CD4-positive, CD25-positive, alpha-beta regulatory T cell (primary cell): ENCODE measurements around the gene CLDN14. TPM values are rescaled to one million over a fixed set of nuclear protein-coding genes. Genes with fewer than 3 reads are reported as not detected.

Experiments used
- ATAC-seq, 2 donors: fragments of 150-1000 bp; cut with Tn5 transposase; one replicate each; pipeline ENCODE4 v1.10.0; 2021; ENCODE audit warnings: low read depth in 2 of 2, moderate number of reproducible peaks in 2 of 2, moderate library complexity in 1 of 2
- DNase-seq, 3 donors: peaks; one replicate each; pipeline versions ENCODE4 v3.0.0 to v3.0.0-alpha.2; 2012 to 2022; ENCODE audit warnings: mixed read lengths in 1 of 3
- H3K27ac ChIP-seq: one replicate; pipeline ENCODE4 v1.7.0; 2013; ENCODE audit warnings: mild to moderate bottlenecking, low read length; ENCODE audit not compliant: insufficient read depth, poor library complexity, severe bottlenecking
- H3K27me3 ChIP-seq: one replicate; pipeline ENCODE4 v1.7.0; 2013; ENCODE audit warnings: low read length; ENCODE audit not compliant: control insufficient read depth, insufficient read depth
- H3K36me3 ChIP-seq: one replicate; pipeline ENCODE4 v1.7.0; 2013; ENCODE audit warnings: mild to moderate bottlenecking, low read length, moderate library complexity; ENCODE audit not compliant: control insufficient read depth, insufficient read depth
- H3K4me1 ChIP-seq: 2 replicates; pipeline ENCODE4 v1.7.0; 2013; ENCODE audit warnings: mild to moderate bottlenecking, low read length; ENCODE audit not compliant: insufficient read depth, control insufficient read depth, poor library complexity, severe bottlenecking
- H3K4me3 ChIP-seq: one replicate; pipeline ENCODE4 v1.7.0; 2013; ENCODE audit warnings: low read depth, mild to moderate bottlenecking, low read length, moderate library complexity
- H3K9me3 ChIP-seq, 2 experiments: 1 replicate in 1 of 2; 2 replicates in 1 of 2; pipeline ENCODE4 v1.7.0; 2013; ENCODE audit warnings: low read length in 2 of 2, mild to moderate bottlenecking in 1 of 2, moderate library complexity in 1 of 2; ENCODE audit not compliant: control insufficient read depth in 2 of 2
- H3K27ac Mint-ChIP-seq, 3 donors: one replicate each; pipeline ENCODE4 v1.8.0; 2020 to 2022; ENCODE audit warnings: mild to moderate bottlenecking in 3 of 3, mixed read lengths in 3 of 3, moderate library complexity in 2 of 3
- H3K27me3 Mint-ChIP-seq: one replicate; pipeline ENCODE4 v1.8.0; 2022; ENCODE audit warnings: mild to moderate bottlenecking, mixed read lengths
- H3K36me3 Mint-ChIP-seq: one replicate; pipeline ENCODE4 v1.8.0; 2020; ENCODE audit warnings: mixed read lengths
- H3K4me1 Mint-ChIP-seq, 4 donors: one replicate each; pipeline ENCODE4 v1.8.0; 2020 to 2022; ENCODE audit warnings: mixed read lengths in 4 of 4, mild to moderate bottlenecking in 1 of 4
- H3K4me3 Mint-ChIP-seq, 4 donors: one replicate each; pipeline ENCODE4 v1.8.0; 2020 to 2022; ENCODE audit warnings: mild to moderate bottlenecking in 4 of 4, mixed read lengths in 4 of 4, moderate library complexity in 3 of 4
- H3K9me3 Mint-ChIP-seq, 7 donors: one replicate each; pipeline ENCODE4 v1.8.0; 2020 to 2022; ENCODE audit warnings: mixed read lengths in 7 of 7, mild to moderate bottlenecking in 3 of 7, moderate library complexity in 2 of 7
- polyA plus RNA-seq, 4 donors: library from polyadenylated mRNA; unstranded; fragments of 300-500 nt; fragmentation: Illumina TruSeq; gene quantifications; one replicate each; pipeline ENCODE4 v1.2.3, GENCODE V29; 2021
- total RNA-seq: library from RNA; stranded (reverse); gene quantifications from one replicate; pipeline ENCODE4 v1.2.3, GENCODE V29; 2022

CLDN14 gene
- total and polyA plus RNA-seq, 5 donors from 2014 or later, result not detected

- no peaks in the 10 kb centered on the region for H3K9me3 ChIP-seq
- no peak overlapping the region for H3K27ac Mint-ChIP-seq
- no peak overlapping the region for H3K4me3 Mint-ChIP-seq
- H3K9me3 Mint-ChIP-seq, result peaks cover 0 to 2% (median 0%) of the 10 kb centered on the region in 7 donors
- H3K4me1 Mint-ChIP-seq, result no peaks in the 10 kb centered on the region
- no peaks in the 10 kb centered on the region for H3K4me1 ChIP-seq
- ATAC-seq (no peak), DNase-seq (no peak)
- H3K4me3 ChIP-seq, result no peak overlapping the region
- H3K36me3 ChIP-seq, result no peaks in the 10 kb centered on the region
- no peak overlapping the region for H3K27ac ChIP-seq
- H3K27me3 Mint-ChIP-seq, result peaks cover 23% of the 10 kb centered on the region
- H3K36me3 Mint-ChIP-seq, result no peaks in the 10 kb centered on the region
- peaks cover 2% of the 10 kb centered on the region for H3K27me3 ChIP-seq
Observed at GRCh38 chr21:36456729-36457414, 23.1 kb downstream of the CLDN14 start.

GRCh38 chr21:36454706-36455105 lies 25.2 kb downstream of the CLDN14 start:
- no peaks in the 10 kb centered on the region for H3K4me1 ChIP-seq
- no peak for ATAC-seq
- DNase-seq, result no peak
- H3K9me3 ChIP-seq, result no peaks in the 10 kb centered on the region
- H3K9me3 Mint-ChIP-seq, result peaks cover 0 to 2% (median 0%) of the 10 kb centered on the region in 7 donors
- no peak overlapping the region for H3K27ac Mint-ChIP-seq
- no peak overlapping the region for H3K4me3 Mint-ChIP-seq
- H3K27me3 ChIP-seq, result peaks cover 2% of the 10 kb centered on the region
- peaks cover 25% of the 10 kb centered on the region for H3K27me3 Mint-ChIP-seq
- no peak overlapping the region for H3K4me3 ChIP-seq
- H3K36me3 Mint-ChIP-seq, result no peaks in the 10 kb centered on the region
- no peaks in the 10 kb centered on the region for H3K4me1 Mint-ChIP-seq
- no peaks in the 10 kb centered on the region for H3K36me3 ChIP-seq
- H3K27ac ChIP-seq, result no peak overlapping the region

- no peak for DNase-seq
- Histone ChIP-seq H3K36me3 (no peaks in the 10 kb centered on the region), H3K4me3 (no peak overlapping the region), H3K4me1 (no peaks in the 10 kb centered on the region), H3K9me3 (no peaks in the 10 kb centered on the region), H3K27me3 (peaks cover 2% of the 10 kb centered on the region), H3K27ac (no peak overlapping the region)
- no peaks in the 10 kb centered on the region for H3K4me1 Mint-ChIP-seq
- H3K27ac Mint-ChIP-seq, result peak overlapping the region in 2 of 3 donors; percentile 60 to 71
- H3K36me3 Mint-ChIP-seq, result no peaks in the 10 kb centered on the region
- no peak overlapping the region for H3K4me3 Mint-ChIP-seq
- H3K9me3 Mint-ChIP-seq, result peaks cover 0 to 2% (median 0%) of the 10 kb centered on the region in 7 donors
- peaks cover 28% of the 10 kb centered on the region for H3K27me3 Mint-ChIP-seq
- ATAC-seq, result no peak
Observed at GRCh38 chr21:36454093-36454531, 25.8 kb downstream of the CLDN14 start.

- H3K4me1 ChIP-seq, result no peaks in the 10 kb centered on the region
- Mint-ChIP-seq H3K27me3 (peaks cover 28% of the 10 kb centered on the region), H3K4me3 (no peak overlapping the region), H3K27ac (no peak overlapping the region), H3K4me1 (no peaks in the 10 kb centered on the region), H3K9me3 (peaks cover 0 to 2% (median 0%) of the 10 kb centered on the region in 7 donors), H3K36me3 (no peaks in the 10 kb centered on the region)
- H3K27ac ChIP-seq, result no peak overlapping the region
- H3K9me3 ChIP-seq, result no peaks in the 10 kb centered on the region
- DNase-seq (no peak), ATAC-seq (no peak)
- no peak overlapping the region for H3K4me3 ChIP-seq
- H3K27me3 ChIP-seq, result peaks cover 2% of the 10 kb centered on the region
- no peaks in the 10 kb centered on the region for H3K36me3 ChIP-seq
Observed at GRCh38 chr21:36452281-36452825, 27.6 kb downstream of the CLDN14 start.

GRCh38 chr21:36451506-36451905 lies 28.4 kb downstream of the CLDN14 start:
- Mint-ChIP-seq H3K36me3 (no peaks in the 10 kb centered on the region), H3K27me3 (peaks cover 32% of the 10 kb centered on the region), H3K4me1 (no peaks in the 10 kb centered on the region), H3K9me3 (peaks cover 0 to 2% (median 0%) of the 10 kb centered on the region in 7 donors), H3K27ac (no peak overlapping the region), H3K4me3 (no peak overlapping the region)
- Histone ChIP-seq H3K4me3 (no peak overlapping the region), H3K4me1 (no peaks in the 10 kb centered on the region), H3K27ac (no peak overlapping the region), H3K27me3 (peaks cover 2% of the 10 kb centered on the region), H3K36me3 (no peaks in the 10 kb centered on the region), H3K9me3 (no peaks in the 10 kb centered on the region)
- ATAC-seq, result no peak
- DNase-seq, result no peak

- ATAC-seq, result no peak
- H3K36me3 Mint-ChIP-seq, result no peaks in the 10 kb centered on the region
Observed at GRCh38 chr21:36450511-36450910, 29.4 kb downstream of the CLDN14 start.

GRCh38 chr21:36446301-36446700 lies 33.6 kb downstream of the CLDN14 start:
- H3K27me3 Mint-ChIP-seq, result peaks cover 9% of the 10 kb centered on the region
- no peaks in the 10 kb centered on the region for H3K9me3 ChIP-seq
- H3K9me3 Mint-ChIP-seq, result no peaks in the 10 kb centered on the region
- ATAC-seq, result no peak
- H3K4me3 ChIP-seq, result no peak overlapping the region
- DNase-seq, result no peak
- H3K4me1 ChIP-seq, result no peaks in the 10 kb centered on the region
- H3K27ac ChIP-seq, result no peak overlapping the region
- no peaks in the 10 kb centered on the region for H3K4me1 Mint-ChIP-seq
- H3K27me3 ChIP-seq, result no peaks in the 10 kb centered on the region
- no peaks in the 10 kb centered on the region for H3K36me3 ChIP-seq
- H3K4me3 Mint-ChIP-seq, result no peak overlapping the region
- H3K27ac Mint-ChIP-seq, result no peak overlapping the region
- H3K36me3 Mint-ChIP-seq, result no peaks in the 10 kb centered on the region

More at GRCh38 chr21:36450511-36450910, 29.4 kb downstream of the CLDN14 start:
- Mint-ChIP-seq H3K27ac (no peak overlapping the region), H3K4me1 (no peaks in the 10 kb centered on the region), H3K27me3 (peaks cover 24% of the 10 kb centered on the region), H3K9me3 (peaks cover 0 to 2% (median 0%) of the 10 kb centered on the region in 7 donors), H3K4me3 (no peak overlapping the region)
- H3K27ac ChIP-seq, result no peak overlapping the region
- H3K27me3 ChIP-seq, result peaks cover 2% of the 10 kb centered on the region
- H3K36me3 ChIP-seq, result no peaks in the 10 kb centered on the region
- H3K9me3 ChIP-seq, result no peaks in the 10 kb centered on the region
- H3K4me3 ChIP-seq, result no peak overlapping the region
- H3K4me1 ChIP-seq, result no peaks in the 10 kb centered on the region
- no peak for DNase-seq

- H3K4me3 Mint-ChIP-seq, result no peak overlapping the region
- DNase-seq, result no peak
- H3K9me3 Mint-ChIP-seq, result peaks cover 0 to 4% (median 0%) of the 10 kb centered on the region in 7 donors
- no peaks in the 10 kb centered on the region for H3K9me3 ChIP-seq
- peaks cover 1% of the 10 kb centered on the region for H3K27me3 Mint-ChIP-seq
- no peak overlapping the region for H3K27ac Mint-ChIP-seq
- H3K27me3 ChIP-seq, result no peaks in the 10 kb centered on the region
- peaks cover 0 to 3% (median 0%) of the 10 kb centered on the region in 4 donors for H3K4me1 Mint-ChIP-seq
- no peak overlapping the region for H3K27ac ChIP-seq
- no peaks in the 10 kb centered on the region for H3K4me1 ChIP-seq
- no peaks in the 10 kb centered on the region for H3K36me3 Mint-ChIP-seq
- no peak overlapping the region for H3K4me3 ChIP-seq
- no peaks in the 10 kb centered on the region for H3K36me3 ChIP-seq
- no peak for ATAC-seq
Observed at GRCh38 chr21:36441715-36442114, 38.2 kb downstream of the CLDN14 start.
